D721Med (cell line): ENCODE measurements around the gene UST.
"Not testable (repeated sequence)": the region's sequence is repeated elsewhere in the genome, so short reads cannot be mapped to it uniquely, and the experiment has no call there.

Experiments
- DNase-seq: peaks from one replicate; pipeline ENCODE4 v3.0.0; 2011; ENCODE audit warnings: low spot score; ENCODE audit not compliant: insufficient read length
- FAIRE-seq: peaks from 2 replicates; lab custom pipeline; 2011; peaks lifted over from hg19 to GRCh38; lab: Jason Lieb, UNC
- CTCF ChIP-seq: IDR thresholded peaks from 2 replicates; pipeline ENCODE4 v1.5.1; 2012; ENCODE audit warnings: mild to moderate bottlenecking, control low read depth; ENCODE audit not compliant: insufficient read depth; ENCODE audit errors: missing control alignments

The UST gene

DNA sequence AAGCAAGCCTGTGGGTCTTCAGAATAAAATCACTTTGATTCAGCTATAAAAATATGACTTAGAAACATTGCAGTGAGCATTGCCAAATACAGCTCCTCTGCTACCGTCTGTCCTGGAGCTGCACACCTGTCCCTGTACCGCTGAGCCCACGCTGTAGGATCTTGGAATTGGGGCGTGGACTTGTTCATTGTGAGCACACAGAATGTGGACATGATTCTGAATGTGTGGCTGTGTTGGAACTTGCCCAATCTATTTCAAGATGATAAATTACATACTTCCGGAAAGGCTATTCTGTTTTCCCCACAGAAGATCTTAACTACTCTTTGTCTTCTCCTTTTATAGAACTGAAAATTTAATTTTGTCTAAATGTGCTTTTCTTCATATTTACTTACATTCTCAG is 107.3 kb downstream of the UST start:
- FAIRE-seq (no peak), DNase-seq (no peak)
- no peak for TF ChIP-seq CTCF

DNA sequence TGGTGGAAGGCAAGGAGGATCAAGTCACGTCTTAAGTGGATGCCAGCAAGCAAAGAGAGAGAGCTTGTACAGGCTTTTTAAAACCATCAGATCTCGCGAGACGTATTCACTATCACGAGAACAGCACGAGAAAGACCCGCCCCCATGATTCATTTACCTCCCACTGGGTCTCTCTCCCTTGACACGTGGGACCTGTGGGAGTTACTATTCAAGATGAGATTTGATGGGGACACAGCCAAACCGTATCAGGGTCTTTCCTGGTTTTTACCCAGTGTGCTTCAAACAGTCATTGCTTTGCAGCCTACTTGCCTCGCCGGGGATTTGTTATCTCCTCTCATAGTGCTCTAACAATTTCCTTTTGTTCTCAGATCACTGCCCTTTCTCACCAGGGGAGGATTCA is 108.2 kb downstream of the UST start:
- TF ChIP-seq CTCF: no peak
- FAIRE-seq: no peak
- DNase-seq: no peak

GRCh38 chr6:148855744-148856143 is 108.9 kb downstream of the UST start:
- DNase-seq (no peak), FAIRE-seq (no peak)
- no peak for TF ChIP-seq CTCF

- TF ChIP-seq CTCF: no peak
- FAIRE-seq (no peak), DNase-seq (no peak)
Measured at GRCh38 chr6:148857798-148858390, 111.1 kb downstream of the UST start.

DNA sequence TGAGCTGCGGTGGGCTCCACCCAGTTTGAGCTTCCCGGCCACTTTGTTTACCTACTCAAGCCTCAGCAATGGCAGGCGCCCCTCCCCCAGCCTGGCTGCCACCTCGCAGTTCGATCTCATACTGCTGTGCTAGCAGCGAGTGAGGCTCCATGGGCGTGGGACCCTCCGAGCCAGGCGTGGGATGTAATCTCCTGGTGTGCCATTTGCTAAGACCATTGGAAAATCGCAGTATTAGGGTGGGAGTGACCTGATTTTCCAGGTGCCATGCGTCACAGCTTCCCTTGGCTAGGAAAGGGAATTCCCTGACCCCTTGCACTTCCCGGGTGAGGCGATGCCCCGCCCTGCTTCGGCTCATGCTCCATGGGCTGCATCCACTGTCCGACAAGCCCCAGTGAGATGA is 117.3 kb downstream of the UST start:
- not testable (repeated sequence) for DNase-seq, FAIRE-seq

- no peak for DNase-seq
- FAIRE-seq: no peak
- TF ChIP-seq CTCF: no peak
Measured at GRCh38 chr6:148864941-148865340, 118.1 kb downstream of the UST start.

DNA sequence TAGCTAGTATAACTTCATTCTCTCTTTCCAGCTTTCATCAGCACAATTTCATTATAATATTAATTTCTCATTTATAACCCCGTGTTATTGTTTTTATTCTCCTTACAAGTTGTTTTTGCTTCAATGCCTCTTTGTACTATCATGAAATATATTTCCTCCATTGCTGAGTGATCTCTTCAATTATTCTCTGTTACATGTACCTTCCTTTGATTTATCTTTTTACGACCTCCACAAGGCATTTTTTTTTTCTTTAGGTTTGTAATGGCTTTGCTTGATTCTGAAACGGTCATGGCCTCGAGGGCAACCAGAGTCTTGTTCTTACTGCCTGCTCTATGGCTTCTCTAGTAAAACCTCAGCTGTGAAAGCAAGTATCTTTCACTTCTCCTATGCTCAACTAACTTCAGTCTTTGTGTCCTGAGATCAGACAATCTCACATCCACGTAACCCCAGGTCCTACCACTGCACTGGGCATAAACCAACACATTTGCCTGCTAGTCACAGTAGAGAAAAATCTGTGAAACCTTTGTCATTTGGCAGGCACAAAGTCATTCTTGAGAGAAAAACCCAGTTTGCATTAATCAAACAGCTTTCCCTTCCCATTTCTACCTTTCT is 119.9 kb downstream of the UST start:
- DNase-seq: no peak
- no peak for TF ChIP-seq CTCF
- FAIRE-seq: no peak
